ENCODE data around the gene CEACAM16.

The CEACAM16 gene

DNA sequence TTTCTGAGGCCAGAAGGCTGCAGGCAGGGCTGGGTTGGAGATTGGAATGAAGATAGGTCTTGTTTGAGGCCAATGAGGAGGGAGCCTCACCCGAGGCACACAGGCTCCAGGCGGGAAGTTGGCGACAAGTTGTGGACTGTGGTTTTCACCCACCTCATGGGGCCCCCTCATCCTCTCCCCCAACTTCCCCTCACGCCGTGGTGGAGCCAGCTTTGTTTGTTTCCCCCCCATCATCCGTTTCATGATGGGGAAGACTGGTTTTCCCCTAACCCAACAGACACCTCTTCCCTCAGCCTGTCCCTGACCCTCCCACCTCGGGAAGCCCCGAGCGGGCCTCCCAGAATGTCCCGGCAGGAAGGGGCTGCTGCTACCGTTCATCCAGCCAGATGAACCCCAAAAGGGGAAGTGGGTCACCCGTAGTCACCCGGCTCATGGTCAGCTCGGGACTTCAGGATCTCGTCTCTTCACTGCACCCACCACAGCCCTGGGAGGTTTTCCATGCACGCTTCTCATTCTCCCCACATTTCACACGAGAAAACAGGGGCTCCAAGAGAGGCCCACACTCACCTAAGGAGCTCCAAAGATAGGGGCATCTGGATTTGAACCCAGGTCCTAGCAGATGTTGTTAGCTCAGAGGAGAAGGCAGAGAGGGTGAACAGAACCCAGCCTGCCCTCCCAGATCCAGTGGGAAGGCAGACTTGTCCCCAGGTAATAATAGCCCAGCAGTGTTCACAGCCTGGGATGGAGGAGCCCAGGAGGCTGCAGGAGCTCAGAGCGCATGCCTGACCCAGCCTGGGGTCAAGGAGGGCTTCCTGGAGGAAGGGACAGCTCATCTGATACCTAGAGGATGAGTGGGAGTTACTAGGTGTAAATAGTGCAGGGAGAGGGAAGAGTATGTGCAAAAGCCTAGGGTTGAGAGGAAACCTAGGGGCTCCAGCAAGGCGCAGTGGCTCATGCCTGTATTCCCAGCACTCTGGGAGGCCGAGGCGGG is 23.5 kb downstream of the CEACAM16 start:
- DNase-seq (ENCODE audit: extremely low read depth, low read depth) = no peak

DNA sequence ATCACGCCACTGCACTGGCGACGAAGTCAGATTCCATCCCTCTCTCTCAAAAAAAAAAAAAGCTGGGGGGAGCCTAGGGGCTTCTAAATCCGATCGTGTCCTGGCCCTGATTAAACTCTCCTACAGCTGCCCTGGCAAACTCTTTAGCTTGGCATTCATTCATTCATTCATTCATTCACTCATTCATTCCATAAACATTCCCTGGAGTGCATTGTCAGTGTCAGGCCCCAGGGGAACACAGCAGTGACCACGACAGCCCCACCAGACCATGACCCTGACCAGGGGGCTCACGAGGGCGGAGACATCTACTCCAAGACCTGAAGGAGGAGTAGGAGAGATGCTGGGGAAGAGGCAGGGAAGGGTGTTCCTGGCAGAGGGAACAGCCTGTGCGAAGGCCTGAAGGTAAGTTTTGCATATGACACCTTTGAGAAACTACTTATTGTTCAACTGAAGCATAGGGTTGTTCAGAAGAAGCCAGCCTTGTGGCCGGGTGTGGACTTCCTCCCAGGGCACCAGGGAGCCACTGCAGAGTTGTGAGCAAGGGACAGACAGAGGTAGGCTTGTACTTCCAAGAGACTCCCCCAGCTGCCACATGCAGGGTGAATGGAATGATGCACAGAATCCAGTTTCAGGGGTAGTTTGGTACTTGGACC is 24.5 kb downstream of the CEACAM16 start:
- DNase-seq (ENCODE audit: extremely low read depth, low read depth) = no peak

More for the DNA sequence above, 23.5 kb downstream of the CEACAM16 start:
- TF ChIP-seq, protein P1, sequence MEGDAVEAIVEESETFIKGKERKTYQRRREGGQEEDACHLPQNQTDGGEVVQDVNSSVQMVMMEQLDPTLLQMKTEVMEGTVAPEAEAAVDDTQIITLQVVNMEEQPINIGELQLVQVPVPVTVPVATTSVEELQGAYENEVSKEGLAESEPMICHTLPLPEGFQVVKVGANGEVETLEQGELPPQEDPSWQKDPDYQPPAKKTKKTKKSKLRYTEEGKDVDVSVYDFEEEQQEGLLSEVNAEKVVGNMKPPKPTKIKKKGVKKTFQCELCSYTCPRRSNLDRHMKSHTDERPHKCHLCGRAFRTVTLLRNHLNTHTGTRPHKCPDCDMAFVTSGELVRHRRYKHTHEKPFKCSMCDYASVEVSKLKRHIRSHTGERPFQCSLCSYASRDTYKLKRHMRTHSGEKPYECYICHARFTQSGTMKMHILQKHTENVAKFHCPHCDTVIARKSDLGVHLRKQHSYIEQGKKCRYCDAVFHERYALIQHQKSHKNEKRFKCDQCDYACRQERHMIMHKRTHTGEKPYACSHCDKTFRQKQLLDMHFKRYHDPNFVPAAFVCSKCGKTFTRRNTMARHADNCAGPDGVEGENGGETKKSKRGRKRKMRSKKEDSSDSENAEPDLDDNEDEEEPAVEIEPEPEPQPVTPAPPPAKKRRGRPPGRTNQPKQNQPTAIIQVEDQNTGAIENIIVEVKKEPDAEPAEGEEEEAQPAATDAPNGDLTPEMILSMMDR (IDR thresholded peaks at IDR 0.05; ENCODE audit: low read depth, low read length) = no peak

DNA sequence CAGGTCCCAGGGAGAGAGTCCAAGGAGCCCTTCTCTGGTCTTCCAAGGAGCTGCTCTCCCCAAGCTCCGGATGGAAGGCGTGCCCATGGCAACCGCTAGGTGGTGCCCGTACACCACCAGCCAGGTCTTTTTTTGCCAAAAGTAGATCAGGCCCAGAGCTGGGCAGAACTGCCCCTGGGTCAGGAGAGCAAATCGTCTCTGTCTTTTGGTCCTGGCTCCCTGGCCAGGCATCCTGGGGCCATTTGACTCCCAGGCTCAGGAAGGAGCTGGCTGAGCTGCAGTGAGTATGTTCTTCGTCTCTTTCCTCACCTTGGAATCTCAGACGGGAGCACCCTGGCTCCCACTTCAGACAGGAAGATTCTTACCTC is 25.0 kb downstream of the CEACAM16 start:
- no peak for DNase-seq (ENCODE audit: extremely low read depth, low read depth)
- TF ChIP-seq, protein P1 (IDR thresholded peaks at IDR 0.05; ENCODE audit: low read depth, low read length) = no peak; the same call in none of the 2 replicates

More for the DNA sequence above, 24.5 kb downstream of the CEACAM16 start:
- TF ChIP-seq, protein P1 (IDR thresholded peaks at IDR 0.05; ENCODE audit: low read depth, low read length) = no peak

DNA sequence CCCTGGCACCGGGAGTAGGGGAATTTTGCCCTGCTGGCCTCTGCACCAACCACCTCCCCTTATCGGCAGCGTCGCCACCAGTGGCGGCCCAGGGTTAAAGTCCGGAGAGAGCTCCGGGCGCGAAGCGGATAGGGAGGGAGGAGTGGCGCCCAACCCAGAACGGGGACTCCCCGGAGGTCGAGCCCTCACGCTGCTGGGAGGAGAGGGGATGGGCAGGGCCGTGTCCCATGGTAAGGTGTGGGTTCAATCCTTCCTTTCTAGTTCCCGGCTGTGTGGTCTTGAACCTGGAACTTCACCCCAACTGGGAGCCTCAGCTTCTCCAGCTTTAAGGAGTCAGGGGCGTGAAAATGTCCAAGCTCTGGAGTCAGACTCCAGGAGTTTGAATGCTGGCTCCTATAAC is 26.3 kb downstream of the CEACAM16 start:
- no peak for DNase-seq (ENCODE audit: extremely low read depth, low read depth)
- TF ChIP-seq, protein P1 (IDR thresholded peaks at IDR 0.05; ENCODE audit: low read depth, low read length) = no peak

DNA sequence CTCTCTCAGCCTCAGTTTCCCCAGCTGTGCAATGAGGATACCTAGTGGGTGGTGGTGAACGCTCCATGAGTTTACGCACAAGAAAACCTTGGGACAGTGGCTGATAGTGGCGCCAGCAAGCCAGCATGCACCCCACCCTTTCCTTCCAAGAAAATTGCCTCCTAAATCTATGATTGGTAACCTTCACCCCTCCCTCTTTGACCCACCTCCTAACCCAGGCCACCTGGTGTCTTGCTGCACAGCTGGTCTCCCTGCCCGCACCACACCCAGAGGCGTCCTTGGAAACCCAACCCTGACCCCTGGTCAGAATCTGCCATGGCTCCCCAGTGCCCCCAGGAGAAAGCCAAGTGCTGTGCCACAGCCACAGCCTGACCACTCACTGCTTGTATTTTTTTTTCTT is 26.7 kb downstream of the CEACAM16 start:
- no peak for DNase-seq (ENCODE audit: extremely low read depth, low read depth)
- TF ChIP-seq, protein P1 (IDR thresholded peaks at IDR 0.05; ENCODE audit: low read depth, low read length) = no peak

DNA sequence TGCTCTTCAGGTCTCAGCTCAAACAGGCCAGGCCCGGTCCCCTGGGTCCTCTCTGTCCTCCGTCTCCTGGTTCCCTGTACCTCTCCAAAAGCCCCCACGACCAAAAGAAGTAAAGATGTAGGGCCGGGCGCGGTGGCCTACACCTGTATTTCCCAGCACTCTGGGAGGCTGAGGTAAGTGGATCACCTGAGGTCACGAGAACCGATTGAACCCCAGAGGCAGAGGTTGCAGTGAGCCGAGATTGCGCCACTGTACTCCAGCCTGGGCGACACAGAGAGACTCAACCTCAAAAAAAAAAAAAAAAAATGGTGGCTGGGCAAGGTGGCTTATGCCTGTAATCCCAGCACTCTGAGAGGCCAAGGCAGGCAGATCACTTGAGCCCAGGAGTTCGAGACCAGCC is 27.5 kb downstream of the CEACAM16 start:
- no peak for DNase-seq (ENCODE audit: extremely low read depth, low read depth)
- TF ChIP-seq, protein P1 (IDR thresholded peaks at IDR 0.05; ENCODE audit: low read depth, low read length) = no peak

DNA sequence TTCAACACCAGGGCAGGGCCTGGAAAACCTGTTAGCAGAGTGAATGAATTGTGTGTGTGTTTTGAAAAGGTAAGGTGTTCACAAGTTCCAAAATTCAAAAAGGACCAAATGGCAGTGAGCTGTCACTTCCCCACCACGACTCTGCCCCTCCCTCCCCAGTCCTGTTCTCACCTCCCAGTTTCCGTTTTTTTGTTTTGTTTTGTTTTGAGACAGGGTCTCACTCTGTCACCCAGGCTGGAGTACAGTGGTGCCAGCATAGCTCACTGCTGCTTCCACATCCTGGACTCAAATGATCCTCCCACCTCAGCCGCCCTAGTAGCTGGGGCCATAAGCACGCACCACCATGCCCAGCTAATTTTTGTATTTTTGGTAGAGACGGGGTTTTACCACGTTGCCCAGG is 29.2 kb downstream of the CEACAM16 start:
- TF ChIP-seq, protein P1 (IDR thresholded peaks at IDR 0.05; ENCODE audit: low read depth, low read length) = no peak
- DNase-seq (ENCODE audit: extremely low read depth, low read depth) = no peak

Data from AG09319 (cell line).